HG03439 (cell line): ENCODE measurements around the gene CCR5.

Source experiments
- ATAC-seq: cut with Tn5 transposase; IDR thresholded peaks from one replicate; pipeline ENCODE4 v1.9.1; 2021; ENCODE audit warnings: mild to moderate bottlenecking, moderate library complexity; ENCODE audit not compliant: unreplicated experiment

Gene CCR5

GRCh38 chr3:46358466-46358865, 12.3 kb upstream of the CCR5 start:
- no peak for ATAC-seq

GRCh38 chr3:46359733-46360493, 10.8 kb upstream of the CCR5 start:
- no peak for ATAC-seq

- no peak for ATAC-seq
These were observed 9.8 kb upstream of the CCR5 start for GRCh38 chr3:46360907-46361306.

- no peak for ATAC-seq
These were observed 9.1 kb upstream of the CCR5 start for GRCh38 chr3:46361408-46362283.

GRCh38 chr3:46365041-46365440, 5.7 kb upstream of the CCR5 start:
- ATAC-seq, result no peak

- ATAC-seq, result no peak
These were observed 4.8 kb upstream of the CCR5 start for GRCh38 chr3:46365737-46366524.

- ATAC-seq, result no peak
These were observed 2.9 kb upstream of the CCR5 start for GRCh38 chr3:46367811-46368210.

- ATAC-seq, result no peak
These were observed 2.2 kb upstream of the CCR5 start for GRCh38 chr3:46368569-46368968.

- no peak for ATAC-seq
These were observed 1.6 kb upstream of the CCR5 start for GRCh38 chr3:46369151-46369550.

- ATAC-seq, result peak; percentile 73
These were observed 1.0 kb upstream of the CCR5 start for GRCh38 chr3:46369675-46370132.

- no peak for ATAC-seq
These were observed 984 bp downstream of the CCR5 start for GRCh38 chr3:46371519-46372340.

- ATAC-seq, result no peak
These were observed 2.0 kb downstream of the CCR5 start for GRCh38 chr3:46372492-46373359.

- no peak for ATAC-seq
These were observed 4.0 kb downstream of the CCR5 start for GRCh38 chr3:46374755-46375154.

GRCh38 chr3:46375218-46375617, 4.5 kb downstream of the CCR5 start:
- ATAC-seq, result no peak

- ATAC-seq, result no peak
These were observed 5.1 kb downstream of the CCR5 start for GRCh38 chr3:46375814-46376213.

GRCh38 chr3:46378426-46378942, 7.7 kb downstream of the CCR5 start:
- ATAC-seq, result no peak

GRCh38 chr3:46380471-46381221, 9.9 kb downstream of the CCR5 start:
- ATAC-seq, result no peak

- no peak for ATAC-seq
These were observed 10.9 kb downstream of the CCR5 start for GRCh38 chr3:46381625-46382024.
